NCI-H2227 treated with DMSO at 0.1 percent for 48 hours (cell line): Measurements from ENCODE around the gene KLK14.

Experiments
- DNase-seq: peaks from one replicate; lab custom pipeline; 2025; lab: John Stamatoyannopoulos, UW

The KLK14 gene, protein sequence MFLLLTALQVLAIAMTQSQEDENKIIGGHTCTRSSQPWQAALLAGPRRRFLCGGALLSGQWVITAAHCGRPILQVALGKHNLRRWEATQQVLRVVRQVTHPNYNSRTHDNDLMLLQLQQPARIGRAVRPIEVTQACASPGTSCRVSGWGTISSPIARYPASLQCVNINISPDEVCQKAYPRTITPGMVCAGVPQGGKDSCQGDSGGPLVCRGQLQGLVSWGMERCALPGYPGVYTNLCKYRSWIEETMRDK

GRCh38 chr19:51082611-51083010, at the start of gene KLK14:
TSS of gene KLK14 (minus strand) at chr19:51082887. CDS start at chr19:51082614, 273 bp downstream.
- DNase-seq: no peak

DNA sequence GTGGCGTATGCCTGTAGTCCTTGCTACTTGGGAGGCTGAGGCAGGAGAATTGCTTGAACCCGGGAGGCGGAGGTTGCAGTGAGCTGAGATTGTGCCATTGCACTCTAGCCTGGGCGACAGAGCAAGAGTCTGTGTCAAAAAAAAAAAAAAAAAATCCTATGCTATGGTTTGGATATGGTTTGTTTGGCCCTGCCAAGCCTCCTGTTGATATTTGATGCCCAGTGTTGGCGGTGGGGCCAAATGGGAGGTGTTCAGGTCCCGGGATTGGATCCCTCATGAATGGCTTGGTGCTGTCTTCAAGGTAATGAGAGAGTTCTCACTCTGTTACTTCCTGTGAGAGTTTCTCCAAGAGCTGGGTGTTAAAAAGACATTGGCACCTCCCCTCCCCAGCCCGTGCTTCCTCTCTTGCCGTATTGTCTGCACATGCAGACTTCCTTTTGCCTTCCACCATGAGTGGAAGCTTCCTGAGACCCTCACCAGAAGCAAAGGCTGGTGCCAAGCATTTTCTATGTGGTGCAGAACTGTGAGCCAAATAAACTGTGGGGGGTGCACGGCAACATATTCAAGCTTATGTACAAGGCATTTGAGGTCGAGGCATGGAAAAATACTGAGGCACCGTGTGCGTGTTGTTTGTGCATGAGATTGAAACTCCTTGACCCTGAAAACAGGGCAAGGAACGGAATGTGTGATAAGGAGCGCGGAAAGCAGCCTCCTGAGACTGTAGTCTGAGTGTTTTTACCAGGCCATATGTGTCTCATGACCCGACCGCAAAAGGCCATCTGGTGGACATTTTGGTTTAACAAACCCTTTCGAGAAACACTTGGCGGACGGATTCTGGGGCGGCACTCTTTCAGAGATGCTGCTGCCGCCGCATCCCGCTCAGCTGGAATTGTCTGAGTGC, 49.3 kb upstream of the KLK14 start:
- peak; percentile 35 for DNase-seq

DNA sequence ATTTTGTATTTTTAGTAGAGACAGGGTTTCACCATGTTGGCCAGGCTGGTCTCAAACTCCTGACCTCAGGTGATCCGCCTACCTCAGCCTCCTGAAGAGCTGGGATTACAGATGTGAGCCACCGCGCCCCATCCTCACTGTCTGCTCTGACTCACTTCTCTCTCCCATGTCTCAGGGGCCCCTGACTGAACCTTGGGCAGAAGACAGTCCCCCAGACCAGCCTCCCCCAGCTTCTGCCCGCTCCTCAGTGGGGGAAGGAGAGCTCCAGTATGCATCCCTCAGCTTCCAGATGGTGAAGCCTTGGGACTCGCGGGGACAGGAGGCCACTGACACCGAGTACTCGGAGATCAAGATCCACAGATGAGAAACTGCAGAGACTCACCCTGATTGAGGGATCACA, 47.0 kb upstream of the KLK14 start:
- DNase-seq: no peak

- no peak for DNase-seq
Measured at GRCh38 chr19:51128227-51128626, 45.5 kb upstream of the KLK14 start.

GRCh38 chr19:51127755-51128154, 45.1 kb upstream of the KLK14 start:
- DNase-seq: no peak

DNA sequence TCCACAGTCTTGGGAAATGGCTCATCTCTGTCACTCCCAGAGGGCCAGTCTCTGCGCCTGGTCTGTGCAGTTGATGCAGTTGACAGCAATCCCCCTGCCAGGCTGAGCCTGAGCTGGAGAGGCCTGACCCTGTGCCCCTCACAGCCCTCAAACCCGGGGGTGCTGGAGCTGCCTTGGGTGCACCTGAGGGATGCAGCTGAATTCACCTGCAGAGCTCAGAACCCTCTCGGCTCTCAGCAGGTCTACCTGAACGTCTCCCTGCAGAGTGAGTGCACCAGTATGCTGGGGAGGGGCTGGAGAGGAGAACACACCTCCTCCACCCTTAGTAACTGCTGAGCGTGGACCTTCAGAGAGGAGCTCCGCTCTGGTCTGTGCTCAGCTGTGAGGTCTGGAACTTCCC, 44.3 kb upstream of the KLK14 start:
- DNase-seq: no peak

- DNase-seq: no peak
Measured at GRCh38 chr19:51125421-51126075, 42.9 kb upstream of the KLK14 start.

- no peak for DNase-seq
Measured at GRCh38 chr19:51124729-51125128, 42.0 kb upstream of the KLK14 start, which contains the start of gene SIGLEC9. TSS of gene SIGLEC9 (plus strand) at chr19:51124906. CDS start at chr19:51124975, 69 bp downstream.

DNA sequence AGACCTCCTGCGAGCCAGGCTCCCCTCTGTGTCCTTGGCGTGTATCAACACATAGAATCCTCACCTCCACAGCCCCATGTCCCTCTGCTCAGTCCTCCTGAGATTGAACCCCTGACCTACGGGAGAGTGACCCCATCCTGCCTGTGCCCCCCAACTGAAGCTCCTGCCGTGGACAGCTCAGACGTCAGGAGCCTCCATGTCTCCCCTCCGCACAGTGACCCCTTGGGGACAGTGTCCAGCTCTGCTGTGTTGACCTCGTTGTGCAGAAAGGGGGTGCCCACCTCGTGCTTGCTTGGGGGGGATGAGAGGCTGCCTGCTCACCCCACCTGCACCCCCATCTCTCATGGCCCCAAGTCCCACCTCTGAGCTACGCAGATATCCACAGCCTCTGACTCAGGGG, 41.5 kb upstream of the KLK14 start:
- no peak for DNase-seq

DNA sequence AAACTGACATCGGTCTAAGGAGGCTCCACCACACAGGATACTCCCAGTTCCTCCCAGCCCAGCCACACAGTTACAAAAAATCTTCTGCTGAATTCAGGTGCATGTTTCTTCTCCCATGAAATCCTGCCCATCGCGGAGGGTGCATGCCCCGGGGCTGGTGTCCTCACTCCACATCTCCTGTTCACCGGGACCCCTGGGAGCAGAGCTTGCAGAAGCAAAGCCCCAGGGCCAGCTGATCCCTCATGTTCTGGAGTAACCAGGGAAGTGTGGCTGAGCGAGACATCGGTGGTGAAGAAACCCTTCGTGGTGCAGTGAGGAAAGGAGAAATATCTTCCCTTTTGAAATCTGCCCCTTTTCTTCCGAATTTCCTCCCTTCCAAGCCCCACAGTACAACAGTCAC, 41.1 kb upstream of the KLK14 start:
- DNase-seq: no peak

DNA sequence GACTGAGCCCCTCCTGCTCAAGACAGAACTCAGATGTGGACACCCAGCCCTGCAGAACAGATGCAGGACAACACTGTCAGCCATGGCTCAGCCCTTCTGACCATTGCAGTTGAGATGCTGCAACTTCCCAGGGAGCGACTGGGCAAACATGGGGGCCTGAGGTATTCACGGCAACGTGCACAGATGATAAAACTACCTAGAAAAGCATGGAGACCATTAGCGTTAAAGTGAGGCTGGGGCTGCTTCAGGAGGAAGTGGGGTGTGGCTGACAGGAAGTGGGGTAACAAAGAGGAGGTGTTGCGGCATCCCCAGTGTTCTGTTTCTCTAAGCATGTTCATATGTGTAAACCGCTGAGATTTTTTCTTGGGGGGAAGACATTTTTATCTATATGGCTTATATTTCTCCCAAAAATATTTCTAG, 40.7 kb upstream of the KLK14 start:
- no peak for DNase-seq

- DNase-seq: no peak
Measured at GRCh38 chr19:51122112-51122981, 39.7 kb upstream of the KLK14 start.

DNA sequence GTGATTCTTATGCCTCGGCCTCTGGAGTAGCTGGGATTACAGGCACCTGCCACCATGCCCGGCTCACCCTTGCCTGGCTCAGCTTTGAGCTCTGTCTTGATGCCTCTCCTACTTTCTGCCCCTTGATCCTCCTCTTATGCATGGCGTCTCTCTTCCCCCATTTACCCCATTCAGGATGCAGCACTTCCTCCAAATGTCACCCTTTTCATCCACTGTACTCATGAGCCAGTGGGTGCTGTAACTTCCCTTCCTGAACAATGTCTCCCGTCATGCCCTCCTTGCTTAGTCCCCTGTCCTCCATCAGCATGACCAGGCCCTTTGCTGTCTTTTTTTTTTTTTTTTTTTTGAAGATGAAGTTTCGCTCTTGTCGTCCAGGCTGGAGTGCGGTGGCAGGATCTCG, 38.6 kb upstream of the KLK14 start:
- no peak for DNase-seq

DNA sequence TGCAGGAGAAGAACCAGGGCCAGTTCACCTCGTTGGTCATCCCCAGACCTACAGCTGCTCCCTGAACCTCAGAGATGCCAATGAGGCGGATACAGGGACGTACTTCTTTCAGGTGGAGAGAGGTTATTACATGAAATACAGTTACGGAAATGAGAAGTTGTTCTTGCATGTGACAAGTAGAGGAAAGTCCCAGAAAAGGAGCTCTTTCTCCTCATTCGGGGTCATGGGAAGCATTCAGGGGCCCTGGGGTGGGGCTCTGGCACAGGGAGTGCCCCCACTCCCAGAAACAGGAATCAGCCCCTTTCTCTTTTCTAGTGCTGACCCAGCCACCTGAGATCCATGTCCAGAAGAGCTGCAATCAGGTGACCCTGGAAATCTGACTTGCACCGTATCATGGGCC, 37.5 kb upstream of the KLK14 start:
- no peak for DNase-seq

GRCh38 chr19:51119611-51120010, 36.9 kb upstream of the KLK14 start:
- DNase-seq: no peak

- DNase-seq: no peak
Measured at GRCh38 chr19:51119101-51119500, 36.4 kb upstream of the KLK14 start.

DNA sequence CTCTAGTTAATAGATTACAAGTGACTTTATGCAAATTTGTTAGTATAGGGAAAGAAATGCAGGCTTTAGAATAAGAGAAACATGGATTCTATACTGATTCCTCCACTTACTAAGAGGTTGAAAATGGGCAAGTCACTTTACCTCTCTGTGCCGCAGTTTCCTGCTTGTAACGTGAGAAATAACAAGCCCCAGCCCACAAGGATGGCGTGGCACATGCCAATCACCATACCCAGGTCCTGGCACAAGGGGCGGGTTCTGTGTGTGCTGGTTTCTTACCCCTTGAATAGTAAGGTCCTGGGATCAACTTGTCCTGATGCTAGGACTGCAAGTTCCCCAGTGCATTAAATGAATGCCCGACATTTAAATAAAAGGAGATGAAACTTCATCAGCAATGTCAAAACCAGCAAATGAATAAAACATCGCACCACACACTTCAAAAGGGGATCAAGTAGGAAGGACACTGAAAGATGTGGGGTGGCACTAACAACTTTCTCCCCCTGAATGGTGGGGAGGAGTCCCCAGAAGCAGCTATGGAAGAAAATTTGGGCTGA, 34.1 kb upstream of the KLK14 start:
- DNase-seq: no peak

- no peak for DNase-seq
Measured at GRCh38 chr19:51114087-51114729, 31.5 kb upstream of the KLK14 start.

GRCh38 chr19:51111606-51112005, 28.9 kb upstream of the KLK14 start:
- no peak for DNase-seq

GRCh38 chr19:51110666-51110971, 27.9 kb upstream of the KLK14 start:
- DNase-seq: no peak

GRCh38 chr19:51108805-51109146, 26.1 kb upstream of the KLK14 start:
- DNase-seq: no peak
